ENCODE data around the gene JDP2. TPM values are rescaled to one million over a fixed set of nuclear protein-coding genes. Genes with fewer than 3 reads are reported as not detected.

JDP2 gene
- total and polyA plus RNA-seq, 12 donors, result 6.8 to 59.8 (median 31.8) TPM

DNA sequence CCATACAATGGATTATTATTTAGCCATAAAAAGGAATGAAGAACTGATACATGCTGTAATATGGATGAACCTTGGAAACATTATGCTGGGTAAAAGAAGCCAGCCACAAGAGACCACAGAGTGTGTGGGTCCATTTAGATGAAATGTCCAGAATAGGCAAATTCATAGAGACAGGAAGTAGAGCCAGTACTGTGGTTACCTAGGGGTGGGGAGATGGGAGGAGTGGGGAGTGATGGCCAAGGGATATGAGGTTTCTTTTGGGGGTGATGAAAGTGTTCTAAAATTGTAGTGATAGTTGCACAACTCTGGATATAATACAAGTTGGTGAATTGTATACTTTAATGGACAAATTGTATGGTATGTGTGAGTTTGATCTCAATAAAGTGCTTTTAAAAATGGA lies 18.6 kb downstream of the JDP2 start:
- Histone ChIP-seq H3K27ac (no peak overlapping the region), H3K4me1 (replicated peaks in 1 of 2) (peaks cover 8 to 46% of the 10 kb centered on the region in 2 donors), H3K9me3 (replicated peaks in 1 of 3) (no peaks in the 10 kb centered on the region), H3K36me3 (replicated peaks in 1 of 2) (peaks cover 0 to 11% of the 10 kb centered on the region in 2 donors), H3K4me3 (no peak overlapping the region), H3K27me3 (no peaks in the 10 kb centered on the region)
- TF ChIP-seq POLR2A (IDR thresholded peaks at IDR 0.05), result no peak
- TF ChIP-seq CTCF (IDR thresholded peaks at IDR 0.05), result no peak
- intact Hi-C loops (cut with DNase I), result no loop called here
- no peak for DNase-seq

- Histone ChIP-seq H3K27me3 (no peaks in the 10 kb centered on the region), H3K4me3 (no peak overlapping the region), H3K36me3 (replicated peaks in 1 of 2) (peaks cover 0 to 7% of the 10 kb centered on the region in 2 donors), H3K27ac (no peak overlapping the region), H3K9me3 (replicated peaks in 1 of 3) (no peaks in the 10 kb centered on the region), H3K4me1 (replicated peaks in 1 of 2) (peaks cover 13 to 45% of the 10 kb centered on the region in 2 donors)
- DNase-seq, result no peak
- intact Hi-C loops (cut with DNase I), result no loop called here
- no peak for TF ChIP-seq POLR2A (IDR thresholded peaks at IDR 0.05)
- TF ChIP-seq CTCF (IDR thresholded peaks at IDR 0.05), result no peak
- WGBS, 4 donors, result 86 to 95% (median 89%) methylated on average over 1 of the region's 1 CpG
Measured at GRCh38 chr14:75448209-75448608, 20.4 kb downstream of the JDP2 start.

GRCh38 chr14:75449036-75449435 lies 21.2 kb downstream of the JDP2 start:
- Histone ChIP-seq H3K36me3 (replicated peaks in 1 of 2) (peaks cover 0 to 7% of the 10 kb centered on the region in 2 donors), H3K27me3 (no peaks in the 10 kb centered on the region), H3K9me3 (replicated peaks in 1 of 3) (no peaks in the 10 kb centered on the region), H3K4me3 (no peak overlapping the region), H3K4me1 (replicated peaks in 1 of 2) (peaks cover 14 to 45% of the 10 kb centered on the region in 2 donors), H3K27ac (no peak overlapping the region)
- TF ChIP-seq POLR2A (IDR thresholded peaks at IDR 0.05) (no peak), CTCF (IDR thresholded peaks at IDR 0.05) (no peak)
- WGBS, 4 donors, result 33 to 37% (median 34%) methylated on average over 2 of the region's 2 CpGs
- intact Hi-C loops (cut with DNase I), result no loop called here
- DNase-seq, result no peak

GRCh38 chr14:75449696-75450095 lies 21.9 kb downstream of the JDP2 start:
- H3K4me1 ChIP-seq (replicated peaks in 1 of 2), result peaks cover 16 to 45% of the 10 kb centered on the region in 2 donors
- WGBS, 4 donors, result 59 to 74% (median 69%) methylated on average over 4 of the region's 4 CpGs
- H3K27me3 ChIP-seq, result no peaks in the 10 kb centered on the region
- no peak overlapping the region for H3K27ac ChIP-seq
- H3K4me3 ChIP-seq, result no peak overlapping the region
- peaks cover 0 to 6% of the 10 kb centered on the region in 2 donors for H3K36me3 ChIP-seq (replicated peaks in 1 of 2)
- DNase-seq, result no peak
- TF ChIP-seq CTCF (IDR thresholded peaks at IDR 0.05) (no peak), POLR2A (IDR thresholded peaks at IDR 0.05) (no peak)
- intact Hi-C loops (cut with DNase I), result no loop called here
- no peaks in the 10 kb centered on the region for H3K9me3 ChIP-seq (replicated peaks in 1 of 3)
